ENCODE data around the gene RHBDF1.
"Not testable (repeated sequence)": the region's sequence is repeated elsewhere in the genome, so short reads cannot be mapped to it uniquely, and the experiment has no call there.

Gene RHBDF1

GRCh38 chr16:34648-34987, 37.8 kb downstream of the RHBDF1 start:
- H3F3A ChIP-seq (ENCODE audit: control insufficient read depth, insufficient read depth): no peaks in the 10 kb centered on the region
- H3K4me2 ChIP-seq (ENCODE audit: low read length): 0 out of 2 replicates have a peak overlapping the region, but pooled peaks have one; percentile 5
- peaks cover 43% of the 10 kb centered on the region for H3K4me1 ChIP-seq (ENCODE audit: control insufficient read depth, low read length)

GRCh38 chr16:33877-34647, 38.4 kb downstream of the RHBDF1 start:
- no peak for TF ChIP-seq EZH2phosphoT487 (IDR thresholded peaks at IDR 0.05; ENCODE audit: borderline replicate concordance, low read length)

More at GRCh38 chr16:34648-34987, 37.8 kb downstream of the RHBDF1 start:
- 0 out of 2 replicates have a peak, but pooled peaks cover 5% of the 10 kb centered on the region for H4K20me1 ChIP-seq (ENCODE audit: control insufficient read depth, insufficient read depth, low read depth, low read length)
- no peaks in the 10 kb centered on the region for H3K9me3 ChIP-seq (ENCODE audit: control insufficient read depth, insufficient read depth, low read length)
- H3K79me2 ChIP-seq (ENCODE audit: control insufficient read depth, low read length): peaks cover 4% of the 10 kb centered on the region; the same call in 1 of the 2 replicates
- no peak overlapping the region for H3K4me3 ChIP-seq (ENCODE audit: low read length)
- TF ChIP-seq CTCF (IDR thresholded peaks at IDR 0.05; ENCODE audit: low read depth, low read length, poor library complexity, severe bottlenecking) (no peak), EZH2phosphoT487 (IDR thresholded peaks at IDR 0.05; ENCODE audit: borderline replicate concordance, low read length) (no peak)
- no peaks in the 10 kb centered on the region for H3K27me3 ChIP-seq (ENCODE audit: control insufficient read depth, low read length)
- peaks cover 32% of the 10 kb centered on the region for H3K36me3 ChIP-seq (ENCODE audit: control insufficient read depth, low read length)
- H3K9me2 ChIP-seq (replicated peaks; ENCODE audit: control insufficient read depth, low read length): no peaks in the 10 kb centered on the region
- H3K27ac ChIP-seq (ENCODE audit: low read depth, low read length): no peak overlapping the region

GRCh38 chr16:33154-33876, 39.1 kb downstream of the RHBDF1 start:
- H3K36me3 ChIP-seq (ENCODE audit: control insufficient read depth, low read length): peaks cover 20% of the 10 kb centered on the region
- not testable (repeated sequence) for H3K9me2 ChIP-seq (replicated peaks; ENCODE audit: control insufficient read depth, low read length); H3F3A ChIP-seq (ENCODE audit: control insufficient read depth, insufficient read depth); H3K27ac ChIP-seq (ENCODE audit: low read depth, low read length); H3K4me2 ChIP-seq (ENCODE audit: low read length); H3K79me2 ChIP-seq (ENCODE audit: control insufficient read depth, low read length); H3K4me3 ChIP-seq (ENCODE audit: low read length); H3K27me3 ChIP-seq (ENCODE audit: control insufficient read depth, low read length); H3K9me3 ChIP-seq (ENCODE audit: control insufficient read depth, insufficient read depth, low read length); H4K20me1 ChIP-seq (ENCODE audit: control insufficient read depth, insufficient read depth, low read depth, low read length)
- peaks cover 31% of the 10 kb centered on the region for H3K4me1 ChIP-seq (ENCODE audit: control insufficient read depth, low read length)

More at GRCh38 chr16:33877-34647, 38.4 kb downstream of the RHBDF1 start:
- no peaks in the 10 kb centered on the region for H3K27me3 ChIP-seq (ENCODE audit: control insufficient read depth, low read length)
- no peak overlapping the region for H3K4me3 ChIP-seq (ENCODE audit: low read length)
- no peak overlapping the region for H3K27ac ChIP-seq (ENCODE audit: low read depth, low read length)
- peaks cover 4% of the 10 kb centered on the region; the same call in 1 of the 2 replicates for H3K79me2 ChIP-seq (ENCODE audit: control insufficient read depth, low read length)
- H3K4me1 ChIP-seq (ENCODE audit: control insufficient read depth, low read length): peaks cover 38% of the 10 kb centered on the region
- no peaks in the 10 kb centered on the region for H3K9me3 ChIP-seq (ENCODE audit: control insufficient read depth, insufficient read depth, low read length)
- no peaks in the 10 kb centered on the region for H3F3A ChIP-seq (ENCODE audit: control insufficient read depth, insufficient read depth)
- 0 out of 2 replicates have a peak, but pooled peaks cover 1% of the 10 kb centered on the region for H4K20me1 ChIP-seq (ENCODE audit: control insufficient read depth, insufficient read depth, low read depth, low read length)
- H3K36me3 ChIP-seq (ENCODE audit: control insufficient read depth, low read length): peaks cover 28% of the 10 kb centered on the region
- H3K9me2 ChIP-seq (replicated peaks; ENCODE audit: control insufficient read depth, low read length): no peaks in the 10 kb centered on the region
- H3K4me2 ChIP-seq (ENCODE audit: low read length): no peak overlapping the region

- H4K20me1 ChIP-seq (ENCODE audit: control insufficient read depth, insufficient read depth, low read depth, low read length); H3K9me2 ChIP-seq (replicated peaks; ENCODE audit: control insufficient read depth, low read length); H3F3A ChIP-seq (ENCODE audit: control insufficient read depth, insufficient read depth); H3K4me2 ChIP-seq (ENCODE audit: low read length); H3K27ac ChIP-seq (ENCODE audit: low read depth, low read length); H3K4me3 ChIP-seq (ENCODE audit: low read length); H3K36me3 ChIP-seq (ENCODE audit: control insufficient read depth, low read length); H3K27me3 ChIP-seq (ENCODE audit: control insufficient read depth, low read length); H3K79me2 ChIP-seq (ENCODE audit: control insufficient read depth, low read length); H3K9me3 ChIP-seq (ENCODE audit: control insufficient read depth, insufficient read depth, low read length): not testable (repeated sequence)
- H3K4me1 ChIP-seq (ENCODE audit: control insufficient read depth, low read length): peaks cover 12% of the 10 kb centered on the region
Observed at GRCh38 chr16:30627-31026, 41.8 kb downstream of the RHBDF1 start.

- H3K27ac ChIP-seq (ENCODE audit: low read depth, low read length); H3K79me2 ChIP-seq (ENCODE audit: control insufficient read depth, low read length); H4K20me1 ChIP-seq (ENCODE audit: control insufficient read depth, insufficient read depth, low read depth, low read length); H3F3A ChIP-seq (ENCODE audit: control insufficient read depth, insufficient read depth); H3K9me3 ChIP-seq (ENCODE audit: control insufficient read depth, insufficient read depth, low read length); H3K4me2 ChIP-seq (ENCODE audit: low read length); H3K9me2 ChIP-seq (replicated peaks; ENCODE audit: control insufficient read depth, low read length); H3K4me1 ChIP-seq (ENCODE audit: control insufficient read depth, low read length); H3K4me3 ChIP-seq (ENCODE audit: low read length); H3K27me3 ChIP-seq (ENCODE audit: control insufficient read depth, low read length); H3K36me3 ChIP-seq (ENCODE audit: control insufficient read depth, low read length): not testable (repeated sequence)
Observed at GRCh38 chr16:25926-26348, 46.5 kb downstream of the RHBDF1 start.

- H3K27me3 ChIP-seq (ENCODE audit: control insufficient read depth, low read length): not testable (repeated sequence)
Observed at GRCh38 chr16:24151-24550, 48.3 kb downstream of the RHBDF1 start.

GRCh38 chr16:20886-21285, 51.5 kb downstream of the RHBDF1 start:
- H3K36me3 ChIP-seq (ENCODE audit: control insufficient read depth, low read length); H3K4me3 ChIP-seq (ENCODE audit: low read length); H3K9me3 ChIP-seq (ENCODE audit: control insufficient read depth, insufficient read depth, low read length); H3K79me2 ChIP-seq (ENCODE audit: control insufficient read depth, low read length); H3K27ac ChIP-seq (ENCODE audit: low read depth, low read length); H4K20me1 ChIP-seq (ENCODE audit: control insufficient read depth, insufficient read depth, low read depth, low read length); H3F3A ChIP-seq (ENCODE audit: control insufficient read depth, insufficient read depth); H3K4me1 ChIP-seq (ENCODE audit: control insufficient read depth, low read length); H3K4me2 ChIP-seq (ENCODE audit: low read length); H3K27me3 ChIP-seq (ENCODE audit: control insufficient read depth, low read length); H3K9me2 ChIP-seq (replicated peaks; ENCODE audit: control insufficient read depth, low read length): not testable (repeated sequence)

More at GRCh38 chr16:24151-24550, 48.3 kb downstream of the RHBDF1 start:
- not testable (repeated sequence) for H3K79me2 ChIP-seq (ENCODE audit: control insufficient read depth, low read length); H3K9me2 ChIP-seq (replicated peaks; ENCODE audit: control insufficient read depth, low read length); H3K4me3 ChIP-seq (ENCODE audit: low read length); H3K4me2 ChIP-seq (ENCODE audit: low read length); H3F3A ChIP-seq (ENCODE audit: control insufficient read depth, insufficient read depth); H3K9me3 ChIP-seq (ENCODE audit: control insufficient read depth, insufficient read depth, low read length); H3K36me3 ChIP-seq (ENCODE audit: control insufficient read depth, low read length); H3K4me1 ChIP-seq (ENCODE audit: control insufficient read depth, low read length); H3K27ac ChIP-seq (ENCODE audit: low read depth, low read length); H4K20me1 ChIP-seq (ENCODE audit: control insufficient read depth, insufficient read depth, low read depth, low read length)
